GM23248 (cell line): ENCODE results near the gene PLPP7.

Experiments used
- EZH2 ChIP-seq: fragments of 200-600 bp; sonication (generic); IDR thresholded peaks from 2 replicates; pipeline ENCODE4 v1.6.1; 2018; ENCODE audit warnings: antibody characterized with exemption, mild to moderate bottlenecking; ENCODE audit not compliant: insufficient read depth, poor library complexity, severe bottlenecking
- EZH2phosphoT487 ChIP-seq: fragments of 200-600 bp; sonication (generic); IDR thresholded peaks from 2 replicates; pipeline ENCODE4 v1.6.1; 2018; ENCODE audit warnings: antibody characterized with exemption, moderate library complexity, mild to moderate bottlenecking, low read depth; ENCODE audit not compliant: insufficient read depth

GRCh38 chr9:131288217-131288616 is 1.3 kb upstream of the PLPP7 start:
- TF ChIP-seq EZH2, result no peak
- no peak for TF ChIP-seq EZH2phosphoT487
